NK-92 (cell line): ENCODE results near the gene RPS19BP1.
"Not testable (repeated sequence)": the region's sequence is repeated elsewhere in the genome, so short reads cannot be mapped to it uniquely, and the experiment has no call there.

Experiments used
- DNase-seq: peaks from one replicate; lab custom pipeline; 2025; ENCODE audit not compliant: unreplicated experiment; lab: John Stamatoyannopoulos, UW

Gene RPS19BP1

GRCh38 chr22:39514373-39514973, 18.1 kb downstream of the RPS19BP1 start:
- no peak for DNase-seq

- no peak for DNase-seq
Observed at GRCh38 chr22:39513791-39514190, 18.8 kb downstream of the RPS19BP1 start.

GRCh38 chr22:39512026-39512425, 20.5 kb downstream of the RPS19BP1 start:
- no peak for DNase-seq

GRCh38 chr22:39511226-39511625, 21.3 kb downstream of the RPS19BP1 start:
- DNase-seq, result no peak

GRCh38 chr22:39510529-39511149, 21.9 kb downstream of the RPS19BP1 start:
- no peak for DNase-seq

GRCh38 chr22:39508393-39508792, 24.2 kb downstream of the RPS19BP1 start:
- DNase-seq, result no peak

GRCh38 chr22:39507021-39507420, 25.5 kb downstream of the RPS19BP1 start:
- DNase-seq, result not testable (repeated sequence)

GRCh38 chr22:39504071-39504470, 28.5 kb downstream of the RPS19BP1 start:
- no peak for DNase-seq

GRCh38 chr22:39503630-39504029, 28.9 kb downstream of the RPS19BP1 start:
- DNase-seq, result no peak

- DNase-seq, result no peak
Observed at GRCh38 chr22:39502789-39503409, 29.6 kb downstream of the RPS19BP1 start.

GRCh38 chr22:39502109-39502788, 30.3 kb downstream of the RPS19BP1 start, which contains the start of gene MIEF1:
Gene MIEF1 (plus strand): TSS chr22:39502290. CDS start chr22:39511295, 9,005 bp downstream.
- DNase-seq, result peak; percentile 37

GRCh38 chr22:39501644-39502108, 30.9 kb downstream of the RPS19BP1 start:
- DNase-seq, result no peak

GRCh38 chr22:39500101-39500500, 32.4 kb downstream of the RPS19BP1 start:
- no peak for DNase-seq

GRCh38 chr22:39498802-39499201, 33.7 kb downstream of the RPS19BP1 start:
- DNase-seq, result no peak

- no peak for DNase-seq
Observed at GRCh38 chr22:39498368-39498767, 34.2 kb downstream of the RPS19BP1 start.

- DNase-seq, result no peak
Observed at GRCh38 chr22:39497429-39497828, 35.1 kb downstream of the RPS19BP1 start.

GRCh38 chr22:39496131-39496838, 36.3 kb downstream of the RPS19BP1 start:
- no peak for DNase-seq

- DNase-seq, result no peak
Observed at GRCh38 chr22:39494471-39495120, 38.0 kb downstream of the RPS19BP1 start.

- DNase-seq, result no peak
Observed at GRCh38 chr22:39493759-39494158, 38.8 kb downstream of the RPS19BP1 start.

- no peak for DNase-seq
Observed at GRCh38 chr22:39492186-39492585, 40.4 kb downstream of the RPS19BP1 start.

GRCh38 chr22:39491696-39492095, 40.9 kb downstream of the RPS19BP1 start:
- no peak for DNase-seq
